Stimulated activated CD4-positive, alpha-beta T cell treated with anti-CD3 and anti-CD28 coated beads, Interleukin-1b, Interleukin-23, amount 100 ng/mL, for 4 hours (primary cell): ENCODE measurements around the gene CZIB.
"Not testable (repeated sequence)": the region's sequence is repeated elsewhere in the genome, so short reads cannot be mapped to it uniquely, and the experiment has no call there.

Source experiments
- DNase-seq, 2 donors: peaks; one replicate each; pipeline ENCODE4 v3.0.0-alpha.2; 2020; ENCODE audit warnings: low read depth in 2 of 2

The CZIB gene

DNA sequence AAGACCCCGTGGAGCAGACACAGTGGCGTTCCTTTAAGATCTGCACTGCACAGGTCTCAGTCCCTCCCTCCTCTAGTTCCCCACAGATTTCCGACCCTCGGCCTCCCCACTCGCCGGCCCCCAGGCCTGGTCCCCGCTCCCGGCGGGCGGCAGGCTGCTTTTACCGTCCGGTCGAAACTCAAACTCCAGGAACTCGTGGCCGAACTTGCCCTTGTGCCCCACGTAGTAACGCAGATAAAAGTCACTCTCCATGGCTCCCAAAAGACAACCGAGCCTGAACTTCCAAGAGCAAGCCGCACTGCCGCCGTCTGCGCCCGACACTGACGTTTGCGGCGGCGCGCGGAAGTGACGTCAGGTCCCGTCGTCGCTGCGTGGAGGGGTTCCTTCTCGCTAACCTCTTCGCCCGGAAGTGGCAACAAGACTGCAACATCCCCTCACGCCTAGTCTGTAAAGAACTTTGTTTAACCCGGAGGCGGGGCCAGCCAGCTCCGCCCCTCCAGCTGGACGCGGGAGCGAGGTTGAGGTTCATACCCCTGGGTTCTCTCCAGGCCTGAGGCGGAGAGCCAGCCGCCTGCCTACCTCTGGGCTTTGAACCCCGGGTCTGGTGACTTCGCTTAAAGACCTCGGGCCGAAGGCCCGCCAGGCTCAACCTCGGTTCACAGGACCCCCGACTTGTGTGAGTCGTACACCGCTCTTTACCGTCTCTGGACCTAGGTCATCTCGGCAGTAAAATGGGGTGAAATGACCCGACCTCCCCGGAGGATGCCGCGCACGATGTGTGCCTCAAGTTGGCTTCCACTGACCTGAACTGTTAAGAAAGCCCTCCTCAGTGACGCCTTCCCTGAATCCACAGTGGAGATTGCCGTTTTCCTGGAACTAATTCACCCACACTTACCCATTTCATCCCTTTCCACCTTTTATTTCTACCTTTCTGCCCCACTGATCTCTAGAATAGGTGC is 18.0 kb upstream of the CZIB start, which contains the start of gene MAGOH:
MAGOH (minus strand) TSS at position 322 of the 959 bp plus-strand sequence; CDS start at position 252, 70 bp downstream.
- peak; percentile 90 for DNase-seq

DNA sequence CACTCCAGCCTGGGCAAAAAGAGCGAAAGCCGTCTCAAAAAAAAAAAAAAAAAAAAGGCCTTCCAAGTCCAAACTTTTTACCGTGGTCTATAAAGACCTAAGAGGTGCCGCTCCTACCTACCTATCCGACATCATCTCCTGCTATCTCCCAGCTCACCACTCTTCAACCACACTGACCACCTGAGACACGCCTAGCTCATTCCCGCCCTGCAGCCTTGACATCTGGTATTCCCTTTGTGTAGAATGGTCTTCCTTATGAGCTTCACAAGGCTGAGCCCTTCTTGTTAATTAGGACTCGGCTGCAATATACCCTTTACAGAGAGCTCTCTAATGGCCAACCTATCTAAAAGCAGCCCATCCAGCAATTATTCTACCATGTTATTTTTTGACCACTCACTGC is 17.2 kb upstream of the CZIB start:
- no peak for DNase-seq

DNA sequence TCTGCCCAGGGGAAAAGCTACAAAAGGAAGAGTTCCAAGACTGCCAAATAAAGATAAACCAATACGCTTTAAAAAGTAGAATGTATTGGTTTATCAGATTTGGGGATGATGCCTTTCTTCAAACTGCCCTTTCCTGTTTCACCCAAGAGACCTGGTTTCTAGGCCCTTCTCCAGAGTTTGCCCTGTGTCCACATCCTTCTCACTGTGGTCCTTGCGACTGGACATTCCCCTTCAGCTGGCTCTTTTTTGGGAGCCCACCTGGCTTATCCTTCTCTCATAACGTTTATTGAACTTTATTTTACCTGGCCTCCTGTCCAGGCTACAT is 490 bp upstream of the CZIB start:
- no peak for DNase-seq

- DNase-seq: no peak
Observed at GRCh38 chr1:53219711-53220110, 723 bp downstream of the CZIB start.

GRCh38 chr1:53218201-53218600 is 2.2 kb downstream of the CZIB start:
- no peak for DNase-seq

DNA sequence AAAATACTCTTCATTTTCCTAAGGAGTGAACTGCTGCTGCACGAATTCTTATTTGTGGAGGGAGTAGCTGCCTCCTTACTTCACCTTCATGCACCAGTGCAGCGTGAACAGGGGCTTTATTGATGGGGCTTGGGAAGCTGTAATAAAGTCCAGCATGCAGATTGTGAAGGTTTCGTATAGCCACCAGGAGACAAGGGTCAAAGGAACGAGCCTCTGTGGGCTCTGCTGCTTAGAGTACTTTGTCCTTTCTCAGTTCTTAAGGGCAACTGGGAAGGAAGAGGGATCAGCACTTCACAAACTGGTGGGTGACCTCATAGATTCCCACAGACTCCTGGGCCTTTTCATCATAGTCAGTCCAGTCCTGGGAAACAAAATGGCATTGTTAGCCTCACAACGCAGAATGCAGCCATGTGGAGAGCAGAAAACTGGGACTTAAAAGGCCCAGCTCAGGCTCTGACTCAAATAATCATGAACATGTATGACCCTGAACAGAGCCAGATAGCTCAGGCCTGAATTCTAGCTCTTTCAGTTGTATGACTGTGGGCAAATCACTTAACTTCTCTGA is 6.0 kb downstream of the CZIB start:
- no peak for DNase-seq

- DNase-seq: no peak
Observed at GRCh38 chr1:53210954-53211353, 9.5 kb downstream of the CZIB start.

GRCh38 chr1:53210352-53210751 is 10.1 kb downstream of the CZIB start:
- no peak for DNase-seq

DNA sequence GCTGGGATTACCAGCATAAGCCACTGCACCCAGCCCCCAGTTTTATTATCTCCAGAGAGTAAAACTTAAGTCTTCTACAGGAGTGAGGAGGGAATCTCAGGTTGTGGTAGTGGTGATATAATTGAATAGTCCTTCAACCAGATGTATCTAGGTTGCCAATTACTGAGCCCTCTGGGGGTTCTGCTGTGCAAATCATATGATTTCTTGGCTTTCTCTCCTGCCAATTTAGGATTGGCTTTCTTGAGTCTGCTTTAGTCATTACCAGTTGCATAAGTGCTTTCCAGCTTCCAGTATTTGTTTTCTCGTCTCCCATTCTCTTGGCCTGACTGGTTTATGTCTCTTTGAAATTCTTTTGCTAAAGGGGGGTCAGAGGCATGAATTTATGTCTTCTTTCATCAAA is 12.7 kb downstream of the CZIB start:
- DNase-seq: no peak

GRCh38 chr1:53206735-53207379 is 13.6 kb downstream of the CZIB start:
- no peak for DNase-seq

DNA sequence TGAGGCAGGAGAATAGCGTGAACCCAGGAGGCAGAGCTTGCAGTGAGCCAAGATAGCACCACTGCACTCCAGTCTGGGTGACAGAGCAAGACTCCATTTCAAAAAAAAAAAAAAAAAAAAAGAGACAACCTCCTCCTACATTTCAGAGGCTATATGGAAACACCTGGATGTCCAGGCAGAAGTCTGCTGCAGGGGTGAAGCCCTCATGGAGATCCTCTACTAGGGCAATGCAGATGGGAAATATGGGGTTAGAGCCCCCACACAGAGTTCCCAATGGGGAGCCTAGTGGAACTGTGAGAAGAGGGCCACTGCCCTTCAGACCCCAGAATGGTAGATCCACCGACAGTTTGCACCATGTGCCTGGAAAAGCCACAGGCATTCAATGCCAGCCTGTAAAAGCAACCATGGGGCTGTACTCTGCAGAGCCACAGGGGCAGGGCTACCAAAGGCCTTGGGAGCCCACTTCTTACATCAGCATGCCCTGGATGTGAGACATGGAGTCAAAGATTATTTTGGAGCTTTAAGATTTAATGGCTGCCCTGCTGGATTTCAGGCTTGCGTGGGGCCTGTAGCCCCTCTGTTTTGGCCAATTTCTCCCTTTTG is 14.2 kb downstream of the CZIB start:
- DNase-seq: not testable (repeated sequence)

GRCh38 chr1:53205496-53205895 is 14.9 kb downstream of the CZIB start:
- DNase-seq: not testable (repeated sequence)

DNA sequence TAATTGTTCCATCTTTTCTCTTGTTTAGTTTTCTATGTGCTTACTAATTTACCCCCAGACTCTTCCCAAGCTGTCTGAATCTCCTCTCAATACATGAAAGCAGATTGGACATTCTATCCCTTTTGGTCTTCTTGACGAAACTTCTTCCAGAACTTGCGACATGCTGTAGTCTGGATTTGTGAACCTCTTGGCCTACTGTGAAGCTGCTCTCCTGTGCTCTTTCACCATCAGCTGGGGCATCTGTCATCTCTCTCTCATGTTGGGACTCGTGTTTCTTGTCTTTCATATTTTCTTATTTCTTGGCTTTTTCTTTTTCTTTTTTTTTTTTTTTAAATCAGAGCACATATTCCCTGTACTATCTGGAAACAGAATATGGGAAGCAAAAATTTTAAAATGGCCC is 17.0 kb downstream of the CZIB start:
- DNase-seq: no peak

GRCh38 chr1:53198241-53198651 is 22.2 kb downstream of the CZIB start:
- no peak for DNase-seq

- DNase-seq: no peak
Observed at GRCh38 chr1:53197291-53198200, 22.9 kb downstream of the CZIB start.

GRCh38 chr1:53196485-53197290 is 23.7 kb downstream of the CZIB start, which contains the start of gene CPT2:
TSS of gene CPT2 (plus strand) at chr1:53196824. CDS start at chr1:53196944, 120 bp downstream.
- DNase-seq: peak; percentile 76 to 89

GRCh38 chr1:53196017-53196484 is 24.4 kb downstream of the CZIB start:
- DNase-seq: no peak

DNA sequence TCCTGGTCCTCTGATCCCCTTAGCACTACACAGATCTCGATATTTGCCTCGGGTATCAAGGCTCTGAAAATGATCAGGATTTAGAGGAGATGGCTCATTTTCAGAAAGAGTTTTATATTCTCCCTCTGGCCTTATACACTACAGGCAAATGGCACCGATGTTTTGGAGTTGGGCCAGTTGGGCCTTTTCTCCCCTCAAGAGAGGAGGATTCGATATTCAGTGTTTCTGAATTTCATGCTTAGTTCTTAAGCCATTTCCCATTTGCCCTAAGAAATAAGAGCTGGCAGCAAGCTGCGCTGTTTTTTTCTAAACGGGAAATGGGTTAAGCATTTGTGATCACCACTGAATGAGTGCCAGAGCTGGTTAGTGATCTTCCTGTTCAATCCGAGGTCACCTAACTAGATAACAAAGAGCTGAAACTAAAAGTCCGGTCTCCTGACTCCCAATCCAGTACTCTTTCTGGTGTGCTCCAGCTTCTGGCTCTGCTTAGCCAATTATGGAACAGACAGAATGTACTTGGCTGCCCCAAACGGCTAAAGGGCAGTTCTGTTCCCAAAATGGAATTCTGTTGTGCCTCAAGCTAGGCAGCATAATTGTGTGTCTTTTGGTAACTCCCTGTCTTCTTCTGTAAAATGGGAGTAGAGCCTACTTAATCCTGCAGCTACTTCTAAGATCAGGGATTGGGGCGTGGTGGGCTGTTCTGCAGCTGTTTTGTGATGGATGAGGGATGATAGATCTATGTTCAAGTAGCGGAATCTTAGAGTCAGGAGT is 25.0 kb downstream of the CZIB start:
- no peak for DNase-seq

GRCh38 chr1:53190210-53190611 is 30.2 kb downstream of the CZIB start:
- DNase-seq: no peak
